ENCODE results near the gene TTC7B.

DNA sequence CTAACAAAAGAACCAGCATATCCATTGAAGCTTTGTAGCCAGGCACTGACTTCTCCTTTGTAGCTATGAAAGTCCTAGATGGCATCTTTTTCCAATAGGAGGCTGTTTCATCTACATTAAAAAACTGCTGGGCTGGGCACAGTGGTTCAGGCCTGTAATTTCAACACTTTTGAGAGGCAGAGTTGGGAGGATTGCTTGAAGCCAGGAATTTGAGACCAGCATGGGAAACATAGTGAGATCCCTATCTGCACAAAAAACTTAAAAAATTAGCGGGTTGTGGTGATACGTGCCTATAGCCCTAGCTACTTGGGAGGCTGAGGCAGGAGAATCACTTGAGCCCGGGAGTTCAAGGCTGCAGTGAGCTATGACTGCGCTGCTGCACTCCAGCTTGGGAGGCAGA, 251.7 kb downstream of the TTC7B start:
- TF ChIP-seq EZH2 (IDR thresholded peaks at IDR 0.05; ENCODE audit: low read length) (no peak), CTCF (optimal IDR thresholded peaks at IDR 0.05 in 1 of 3, IDR thresholded peaks at IDR 0.05 in 1 of 3, conservative IDR thresholded peaks at IDR 0.05 in 1 of 3; ENCODE audit: extremely low read depth in 1 of 3, insufficient read depth in 2 of 3, low read length in 3 of 3) (no peak)

All from keratinocyte (primary cell).